Measurements from ENCODE around the gene UBE2J1. TPM values are rescaled to one million over a fixed set of nuclear protein-coding genes. Genes with fewer than 3 reads are reported as not detected.

The UBE2J1 gene
- total RNA-seq, 1 donor from 2014 or later: 38.8 TPM

- DNase-seq (ENCODE audit: low spot score): no peak
Measured at GRCh38 chr6:89290401-89291155, 61.9 kb downstream of the UBE2J1 start.

GRCh38 chr6:89289710-89290109 is 62.8 kb downstream of the UBE2J1 start:
- DNase-seq (ENCODE audit: low spot score): no peak

GRCh38 chr6:89287351-89288028 is 65.0 kb downstream of the UBE2J1 start:
- DNase-seq (ENCODE audit: low spot score): peak; percentile 34

GRCh38 chr6:89286516-89286915 is 66.0 kb downstream of the UBE2J1 start:
- DNase-seq (ENCODE audit: low spot score): peak; percentile 23

GRCh38 chr6:89284963-89285735 is 67.4 kb downstream of the UBE2J1 start:
- no peak for DNase-seq (ENCODE audit: low spot score)

GRCh38 chr6:89284081-89284480 is 68.4 kb downstream of the UBE2J1 start:
- no peak for DNase-seq (ENCODE audit: low spot score)

- DNase-seq (ENCODE audit: low spot score): no peak
Measured at GRCh38 chr6:89282749-89283148, 69.8 kb downstream of the UBE2J1 start.

GRCh38 chr6:89281779-89282246 is 70.7 kb downstream of the UBE2J1 start:
- no peak for DNase-seq (ENCODE audit: low spot score)

- DNase-seq (ENCODE audit: low spot score): no peak
Measured at GRCh38 chr6:89278956-89279355, 73.6 kb downstream of the UBE2J1 start.

Other genes with a start within 250 kb of the UBE2J1 start
- 0.57 TPM for gene SRSF12, start 234.7 kb downstream of the UBE2J1 start, total RNA-seq
- 13.6 TPM for gene PM20D2, start 206.7 kb downstream of the UBE2J1 start, total RNA-seq
- not detected for gene GABRR1, start 135.4 kb downstream of the UBE2J1 start, total RNA-seq
- gene GABRR2, start 37.4 kb downstream of the UBE2J1 start, total RNA-seq: 0.73 TPM
- 14.6 TPM for gene RRAGD, start 59.6 kb upstream of the UBE2J1 start, total RNA-seq
- gene ANKRD6, start 80.4 kb upstream of the UBE2J1 start, total RNA-seq: 34.3 TPM